Ascending aorta (tissue), 2 donors: ENCODE measurements around the gene PARVB. TPM values are rescaled to one million over a fixed set of nuclear protein-coding genes. Genes with fewer than 3 reads are reported as not detected.
A peak's percentile ranks its signal among the peaks of the same experiment; 100 is the strongest.

ENCODE experiments used
- DNase-seq, 2 donors: peaks; one replicate each; pipeline ENCODE4 v3.0.0-alpha.2; 2019; ENCODE audit warnings: low spot score in 2 of 2
- H3K27ac ChIP-seq, 2 donors: fragments of 200-600 bp; sonication (generic); one replicate each; pipeline ENCODE4 v1.5.1; 2016 to 2017; ENCODE audit warnings: mild to moderate bottlenecking in 1 of 2
- H3K27me3 ChIP-seq: fragments of 200-600 bp; sonication (generic); one replicate; pipeline ENCODE4 v1.5.1; 2017
- H3K36me3 ChIP-seq, 2 donors: fragments of 200-600 bp; sonication (generic); one replicate each; pipeline ENCODE4 v1.5.1; 2016
- H3K4me1 ChIP-seq, 2 donors: fragments of 200-600 bp; sonication (generic); one replicate each; pipeline ENCODE4 v1.5.1; 2016 to 2017; ENCODE audit warnings: mild to moderate bottlenecking in 1 of 2
- H3K4me3 ChIP-seq, 2 donors: fragments of 200-600 bp; sonication (generic); one replicate each; pipeline ENCODE4 v1.5.1; 2016 to 2017; ENCODE audit warnings: mild to moderate bottlenecking in 1 of 2
- H3K9me3 ChIP-seq, 2 donors: fragments of 200-600 bp; sonication (generic); one replicate each; pipeline ENCODE4 v1.5.1; 2016
- CTCF ChIP-seq, 3 experiments: fragments of 200-600 bp in 2 of 3; fragments of 450-650 bp in 1 of 3; sonication (generic) in 2 of 3; IDR thresholded peaks; one replicate each; pipeline ENCODE4 v1.5.1; 2016 to 2019; ENCODE audit warnings: antibody characterized with exemption in 3 of 3, mild to moderate bottlenecking in 1 of 3, moderate library complexity in 1 of 3
- intact Hi-C: fragments of 100-400 bp; cut with DNase I; formaldehyde crosslinking; loops from one replicate; pipeline ENCODE4 v1.15.1; 2023
- total RNA-seq: library from RNA; depleted of rRNA; stranded (reverse); fragments of >200 nt; gene quantifications from one replicate; pipeline ENCODE4 v1.1.0, GENCODE V29; 2016

Gene PARVB
- total RNA-seq, 1 donor from 2014 or later, result 33.8 TPM

- no peak for DNase-seq
- no peaks in the 10 kb centered on the region for H3K9me3 ChIP-seq
- intact Hi-C loops, result no loop called here
- no peak for TF ChIP-seq CTCF (IDR thresholded peaks at IDR 0.05)
- H3K27ac ChIP-seq, result peak overlapping the region in 1 of 2 donors; percentile 11
- no peaks in the 10 kb centered on the region for H3K4me1 ChIP-seq
- H3K27me3 ChIP-seq, result no peaks in the 10 kb centered on the region
- no peak overlapping the region for H3K4me3 ChIP-seq
- H3K36me3 ChIP-seq, result no peaks in the 10 kb centered on the region
Measured at GRCh38 chr22:44029069-44029468, 5.0 kb downstream of the PARVB start.

GRCh38 chr22:44030051-44030701, 6.1 kb downstream of the PARVB start:
- Histone ChIP-seq H3K4me1 (no peaks in the 10 kb centered on the region), H3K27me3 (no peaks in the 10 kb centered on the region), H3K4me3 (no peak overlapping the region), H3K27ac (peak overlapping the region in 1 of 2 donors; percentile 11), H3K36me3 (no peaks in the 10 kb centered on the region), H3K9me3 (no peaks in the 10 kb centered on the region)
- DNase-seq, result no peak
- TF ChIP-seq CTCF (IDR thresholded peaks at IDR 0.05), result no peak
- intact Hi-C loops, result no loop called here

GRCh38 chr22:44030702-44031082, 6.6 kb downstream of the PARVB start:
- Histone ChIP-seq H3K9me3 (no peaks in the 10 kb centered on the region), H3K36me3 (no peaks in the 10 kb centered on the region), H3K4me3 (no peak overlapping the region), H3K4me1 (no peaks in the 10 kb centered on the region), H3K27me3 (no peaks in the 10 kb centered on the region), H3K27ac (no peak overlapping the region)
- intact Hi-C loops, result no loop called here
- no peak for TF ChIP-seq CTCF (IDR thresholded peaks at IDR 0.05)
- no peak for DNase-seq

GRCh38 chr22:44031158-44031952, 7.3 kb downstream of the PARVB start:
- no peaks in the 10 kb centered on the region for H3K4me1 ChIP-seq
- no peak for TF ChIP-seq CTCF (IDR thresholded peaks at IDR 0.05)
- H3K9me3 ChIP-seq, result no peaks in the 10 kb centered on the region
- H3K27ac ChIP-seq, result no peak overlapping the region
- DNase-seq, result no peak
- no peaks in the 10 kb centered on the region for H3K36me3 ChIP-seq
- H3K4me3 ChIP-seq, result no peak overlapping the region
- intact Hi-C loops, result no loop called here
- no peaks in the 10 kb centered on the region for H3K27me3 ChIP-seq

- H3K36me3 ChIP-seq, result no peaks in the 10 kb centered on the region
- no peak overlapping the region for H3K4me3 ChIP-seq
- H3K27ac ChIP-seq, result no peak overlapping the region
- no peak for TF ChIP-seq CTCF (IDR thresholded peaks at IDR 0.05)
- intact Hi-C loops, result no loop called here
- no peaks in the 10 kb centered on the region for H3K4me1 ChIP-seq
- no peaks in the 10 kb centered on the region for H3K27me3 ChIP-seq
- no peaks in the 10 kb centered on the region for H3K9me3 ChIP-seq
- DNase-seq, result no peak
Measured at GRCh38 chr22:44032126-44032730, 8.1 kb downstream of the PARVB start.
